ENCODE results near the gene ZNRF2.
"Not testable (repeated sequence)": the region's sequence is repeated elsewhere in the genome, so short reads cannot be mapped to it uniquely, and the experiment has no call there.

The ZNRF2 gene

DNA sequence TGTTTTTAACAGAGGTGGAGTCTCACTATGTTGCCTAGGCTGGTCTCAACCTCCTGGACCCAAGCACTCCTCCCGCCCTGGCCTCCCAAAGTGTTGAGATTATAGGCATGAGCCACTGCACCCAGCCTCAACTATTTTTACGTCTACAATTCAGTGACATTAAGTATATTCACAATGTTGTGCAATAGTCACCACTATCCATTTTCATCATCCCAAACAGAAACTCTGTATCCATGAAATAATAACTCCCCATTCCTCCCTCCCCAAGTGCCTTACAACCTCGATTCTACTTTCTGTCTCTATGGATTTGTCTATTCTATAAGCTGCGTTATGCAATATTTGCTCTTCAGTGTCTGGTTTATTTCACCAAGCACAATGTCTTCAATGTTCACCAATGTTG lies 20.3 kb upstream of the ZNRF2 start:
- no peak overlapping the region for H3K4me2 ChIP-seq (ENCODE audit: low read length)

DNA sequence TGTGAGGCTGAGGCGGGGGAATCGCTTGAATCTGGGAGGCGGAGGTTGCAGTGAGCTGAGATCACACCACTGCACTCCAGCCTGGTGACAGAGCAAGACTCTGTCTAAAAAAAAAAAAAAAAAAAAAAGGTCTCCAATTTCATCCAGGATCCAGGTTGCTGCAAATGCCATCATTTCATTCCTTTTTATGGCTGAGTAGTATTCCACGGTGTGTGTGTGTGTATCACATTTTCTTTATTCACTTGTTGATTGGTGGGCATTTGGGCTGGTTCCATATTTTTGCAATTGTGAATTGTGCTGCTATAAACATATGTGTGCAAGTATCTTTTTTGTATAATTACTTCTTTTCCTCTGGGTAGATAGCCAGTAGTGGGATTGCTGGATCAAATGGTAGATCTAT lies 19.2 kb upstream of the ZNRF2 start:
- peaks cover 31% of the 10 kb centered on the region for H3K27me3 ChIP-seq (ENCODE audit: control insufficient read depth, insufficient read depth, low read length)
- not testable (repeated sequence) for H3K9me3 ChIP-seq (replicated peaks; ENCODE audit: low read length); H3K4me1 ChIP-seq (ENCODE audit: control insufficient read depth, insufficient read depth, low read length); H3K9ac ChIP-seq (ENCODE audit: low read depth, low read length); H3K4me3 ChIP-seq (ENCODE audit: low read length); H3K4me2 ChIP-seq (ENCODE audit: low read length); H3K36me3 ChIP-seq (ENCODE audit: insufficient read depth, low read length)

More for the DNA sequence above, 20.3 kb upstream of the ZNRF2 start:
- H3K4me3 ChIP-seq (ENCODE audit: low read length) = no peak overlapping the region
- no peaks in the 10 kb centered on the region for H3K36me3 ChIP-seq (ENCODE audit: insufficient read depth, low read length)
- H3K4me1 ChIP-seq (ENCODE audit: control insufficient read depth, insufficient read depth, low read length) = no peaks in the 10 kb centered on the region
- peaks cover 20% of the 10 kb centered on the region for H3K27me3 ChIP-seq (ENCODE audit: control insufficient read depth, insufficient read depth, low read length)
- no peaks in the 10 kb centered on the region for H3K9me3 ChIP-seq (replicated peaks; ENCODE audit: low read length)
- H3K9ac ChIP-seq (ENCODE audit: low read depth, low read length) = no peak overlapping the region

DNA sequence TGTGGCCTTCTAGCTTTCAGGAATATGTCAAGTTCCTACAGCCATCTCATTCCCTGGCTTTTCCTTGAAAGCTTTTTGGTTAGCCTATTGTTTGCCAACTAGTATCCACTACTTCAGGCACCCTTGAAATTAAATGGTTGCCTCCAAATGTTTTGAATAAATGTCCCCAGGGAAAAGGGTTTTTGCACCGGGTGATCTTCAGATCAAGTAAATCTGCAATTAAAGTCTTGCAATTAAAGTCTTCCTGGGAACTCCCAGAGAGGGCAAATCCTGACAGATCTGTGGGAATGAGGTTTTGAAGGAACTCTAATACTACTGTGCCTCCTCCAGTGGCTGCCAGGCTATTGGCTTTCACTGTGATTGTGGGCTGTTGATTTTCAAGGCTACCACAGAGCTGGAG lies 17.7 kb upstream of the ZNRF2 start:
- Histone ChIP-seq H3K27me3 (ENCODE audit: control insufficient read depth, insufficient read depth, low read length) (peaks cover 36% of the 10 kb centered on the region), H3K9ac (ENCODE audit: low read depth, low read length) (no peak overlapping the region), H3K36me3 (ENCODE audit: insufficient read depth, low read length) (no peaks in the 10 kb centered on the region), H3K9me3 (replicated peaks; ENCODE audit: low read length) (no peaks in the 10 kb centered on the region), H3K4me3 (ENCODE audit: low read length) (no peak overlapping the region), H3K4me2 (ENCODE audit: low read length) (no peak overlapping the region), H3K4me1 (ENCODE audit: control insufficient read depth, insufficient read depth, low read length) (no peaks in the 10 kb centered on the region)

DNA sequence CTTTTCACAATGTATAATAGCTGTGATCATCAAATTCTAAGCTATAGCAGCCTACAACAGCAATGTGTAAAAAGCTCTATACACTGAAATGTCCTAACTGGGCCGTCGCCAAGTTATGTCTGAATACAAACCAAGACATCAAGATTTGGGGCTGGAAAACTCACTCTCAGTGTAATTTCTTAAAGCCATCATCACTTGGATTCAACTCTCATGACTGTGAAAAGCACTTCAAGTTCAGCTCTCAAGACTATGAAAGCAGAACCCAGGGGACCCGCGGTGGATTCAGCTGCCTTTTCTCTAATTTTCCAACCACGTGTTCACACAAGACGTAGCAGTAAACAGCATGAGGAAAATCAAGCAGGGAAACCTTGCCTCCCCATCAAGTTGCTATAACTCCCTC lies 15.8 kb upstream of the ZNRF2 start:
- Histone ChIP-seq H3K4me1 (ENCODE audit: control insufficient read depth, insufficient read depth, low read length) (no peaks in the 10 kb centered on the region), H3K27me3 (ENCODE audit: control insufficient read depth, insufficient read depth, low read length) (peaks cover 29% of the 10 kb centered on the region), H3K36me3 (ENCODE audit: insufficient read depth, low read length) (no peaks in the 10 kb centered on the region), H3K9ac (ENCODE audit: low read depth, low read length) (no peak overlapping the region), H3K4me2 (ENCODE audit: low read length) (no peak overlapping the region), H3K9me3 (replicated peaks; ENCODE audit: low read length) (no peaks in the 10 kb centered on the region), H3K4me3 (ENCODE audit: low read length) (no peak overlapping the region)

DNA sequence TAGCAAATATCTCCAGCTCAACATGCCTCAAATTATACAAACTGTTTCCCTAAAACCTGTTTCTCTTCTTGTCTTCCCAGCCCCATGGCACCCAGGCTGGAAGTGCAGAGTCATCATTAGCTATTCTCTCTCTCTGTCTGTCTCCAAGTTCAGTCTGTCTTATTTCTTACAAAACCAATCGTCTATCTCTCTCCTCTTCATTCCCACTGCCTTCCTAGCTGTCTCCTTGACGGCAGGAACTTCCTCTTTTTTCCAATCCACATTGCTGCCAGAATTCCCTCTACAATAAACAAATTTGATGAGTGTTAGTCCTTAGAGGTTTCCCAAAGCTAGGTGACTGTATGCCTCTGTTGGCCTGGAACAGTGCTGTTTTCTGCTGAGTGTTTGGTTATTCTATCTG lies 14.9 kb upstream of the ZNRF2 start:
- Histone ChIP-seq H3K4me1 (ENCODE audit: control insufficient read depth, insufficient read depth, low read length) (no peaks in the 10 kb centered on the region), H3K9ac (ENCODE audit: low read depth, low read length) (no peak overlapping the region), H3K36me3 (ENCODE audit: insufficient read depth, low read length) (no peaks in the 10 kb centered on the region), H3K27me3 (ENCODE audit: control insufficient read depth, insufficient read depth, low read length) (peaks cover 29% of the 10 kb centered on the region), H3K4me2 (ENCODE audit: low read length) (no peak overlapping the region), H3K9me3 (replicated peaks; ENCODE audit: low read length) (no peaks in the 10 kb centered on the region), H3K4me3 (ENCODE audit: low read length) (no peak overlapping the region)

DNA sequence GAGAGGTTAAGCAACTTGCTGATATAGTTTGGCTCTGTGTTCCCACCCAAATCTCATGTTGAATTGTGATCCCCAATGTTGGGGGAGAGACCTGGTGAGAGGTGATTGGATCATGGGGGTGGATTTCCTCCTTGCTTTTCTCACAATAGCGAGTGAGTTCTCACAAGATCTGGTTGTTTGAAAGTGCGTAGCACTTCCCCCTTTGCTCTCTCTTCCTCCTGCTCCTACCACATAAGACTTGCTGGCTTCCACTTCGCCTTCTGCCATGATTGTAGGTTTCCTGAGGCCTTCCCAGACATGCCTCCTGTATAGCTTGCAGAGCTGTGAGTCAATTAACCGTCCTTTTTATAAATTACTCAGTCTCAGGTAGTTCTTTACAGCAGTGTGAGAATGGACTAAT lies 13.5 kb upstream of the ZNRF2 start:
- Histone ChIP-seq H3K36me3 (ENCODE audit: insufficient read depth, low read length) (no peaks in the 10 kb centered on the region), H3K4me3 (ENCODE audit: low read length) (no peak overlapping the region), H3K27me3 (ENCODE audit: control insufficient read depth, insufficient read depth, low read length) (peaks cover 28% of the 10 kb centered on the region), H3K4me2 (ENCODE audit: low read length) (no peak overlapping the region), H3K9me3 (replicated peaks; ENCODE audit: low read length) (no peaks in the 10 kb centered on the region), H3K9ac (ENCODE audit: low read depth, low read length) (no peak overlapping the region), H3K4me1 (ENCODE audit: control insufficient read depth, insufficient read depth, low read length) (no peaks in the 10 kb centered on the region)

DNA sequence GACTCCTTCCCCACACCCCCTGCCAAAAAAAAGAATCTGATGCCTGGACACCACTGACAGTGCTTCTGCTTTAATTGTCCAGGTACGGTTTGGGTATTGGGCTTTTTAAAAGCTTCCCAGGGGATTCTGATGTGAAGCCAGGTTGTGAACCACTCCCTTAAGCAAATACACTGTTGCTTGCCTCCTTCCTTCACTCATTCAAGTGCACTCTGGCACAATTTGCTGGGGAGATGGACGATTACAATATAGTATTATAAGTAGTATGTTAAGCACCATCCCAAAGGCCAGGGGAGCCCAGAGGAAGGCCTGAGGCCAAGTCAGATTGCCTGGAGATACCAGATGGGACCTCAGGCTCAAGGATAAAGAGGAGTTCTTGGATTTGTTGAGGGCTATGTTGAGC lies 12.3 kb upstream of the ZNRF2 start:
- no peak overlapping the region for H3K4me3 ChIP-seq (ENCODE audit: low read length)
- H3K4me2 ChIP-seq (ENCODE audit: low read length) = no peak overlapping the region
- peaks cover 22% of the 10 kb centered on the region for H3K27me3 ChIP-seq (ENCODE audit: control insufficient read depth, insufficient read depth, low read length)
- no peaks in the 10 kb centered on the region for H3K9me3 ChIP-seq (replicated peaks; ENCODE audit: low read length)
- no peak overlapping the region for H3K9ac ChIP-seq (ENCODE audit: low read depth, low read length)
- no peaks in the 10 kb centered on the region for H3K36me3 ChIP-seq (ENCODE audit: insufficient read depth, low read length)
- H3K4me1 ChIP-seq (ENCODE audit: control insufficient read depth, insufficient read depth, low read length) = no peaks in the 10 kb centered on the region

DNA sequence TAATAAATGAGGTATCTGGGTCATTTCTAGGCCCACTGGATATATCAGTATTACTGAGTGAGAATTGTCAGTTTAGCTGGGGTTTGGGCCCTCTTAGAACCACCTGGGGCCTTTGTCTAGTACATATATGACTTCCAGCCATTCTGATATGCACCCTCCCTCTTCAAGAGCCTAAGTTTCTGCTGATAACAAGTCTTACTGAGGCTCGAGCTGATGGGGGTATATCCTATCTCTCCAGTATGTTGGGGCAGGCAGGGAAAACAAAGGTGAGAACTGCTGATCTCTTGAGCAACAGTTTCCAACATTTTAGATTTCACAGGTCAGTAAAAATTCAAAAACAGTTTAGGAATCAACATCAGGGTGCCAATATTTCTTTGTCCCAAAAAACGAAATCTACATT lies 10.8 kb upstream of the ZNRF2 start:
- Histone ChIP-seq H3K9me3 (replicated peaks; ENCODE audit: low read length) (no peaks in the 10 kb centered on the region), H3K4me2 (ENCODE audit: low read length) (no peak overlapping the region), H3K36me3 (ENCODE audit: insufficient read depth, low read length) (no peaks in the 10 kb centered on the region), H3K9ac (ENCODE audit: low read depth, low read length) (no peak overlapping the region), H3K4me1 (ENCODE audit: control insufficient read depth, insufficient read depth, low read length) (no peaks in the 10 kb centered on the region), H3K27me3 (ENCODE audit: control insufficient read depth, insufficient read depth, low read length) (peaks cover 16% of the 10 kb centered on the region), H3K4me3 (ENCODE audit: low read length) (no peak overlapping the region)

DNA sequence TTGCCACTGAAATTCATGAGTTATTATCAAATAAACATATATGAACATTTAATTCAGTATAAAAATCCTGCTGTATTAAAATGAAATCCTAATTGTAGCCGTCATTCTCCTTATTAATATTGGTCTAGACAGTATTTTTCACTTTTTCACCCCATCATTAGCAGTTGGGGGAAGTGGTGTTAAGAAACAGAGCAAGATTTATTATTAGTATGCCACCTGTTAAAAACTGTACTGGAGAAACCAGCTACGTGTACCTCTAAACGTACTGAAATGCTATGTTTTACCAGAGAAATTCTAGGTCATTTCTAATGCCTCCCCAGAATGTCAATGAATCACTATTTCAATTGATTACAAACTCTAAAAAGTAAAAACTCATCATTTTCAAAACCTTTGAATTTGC lies 9.8 kb upstream of the ZNRF2 start:
- Histone ChIP-seq H3K4me2 (ENCODE audit: low read length) (no peak overlapping the region), H3K27me3 (ENCODE audit: control insufficient read depth, insufficient read depth, low read length) (peaks cover 11% of the 10 kb centered on the region), H3K4me1 (ENCODE audit: control insufficient read depth, insufficient read depth, low read length) (no peaks in the 10 kb centered on the region), H3K36me3 (ENCODE audit: insufficient read depth, low read length) (no peaks in the 10 kb centered on the region), H3K4me3 (ENCODE audit: low read length) (no peak overlapping the region), H3K9me3 (replicated peaks; ENCODE audit: low read length) (no peaks in the 10 kb centered on the region), H3K9ac (ENCODE audit: low read depth, low read length) (no peak overlapping the region)

DNA sequence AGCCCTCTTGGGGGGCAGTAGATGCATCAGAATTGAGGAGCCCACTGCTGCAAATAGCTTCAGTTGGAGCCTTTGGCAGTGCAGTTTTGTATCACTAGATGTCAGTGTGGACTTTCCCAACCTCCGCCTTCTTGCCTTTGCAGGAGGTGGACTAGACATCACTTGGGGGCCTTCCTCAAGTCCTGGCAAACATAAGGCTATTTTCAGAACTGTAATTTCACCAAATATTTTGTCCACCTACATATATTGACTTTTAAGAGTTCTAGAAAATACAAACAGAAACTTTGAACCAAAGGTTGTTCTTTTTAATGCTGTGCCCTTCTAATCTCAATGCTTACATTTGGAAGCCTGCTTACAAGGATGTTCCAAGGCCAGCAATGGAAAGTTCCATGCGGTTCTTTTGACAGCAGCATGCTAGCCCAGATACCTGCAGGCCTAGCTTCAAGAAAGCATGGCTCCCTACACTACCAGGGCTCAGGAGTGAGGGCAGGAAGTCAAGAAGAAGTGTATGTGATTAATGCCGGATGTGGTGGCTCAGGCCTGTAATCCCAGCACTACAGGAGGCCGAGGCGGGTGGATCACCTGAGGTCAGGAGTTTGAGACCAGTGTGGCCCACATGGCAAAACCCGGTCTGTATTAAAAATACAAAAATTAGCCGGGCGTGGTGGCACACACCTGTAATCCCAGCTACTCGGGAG lies 8.0 kb upstream of the ZNRF2 start:
- Histone ChIP-seq H3K4me3 (ENCODE audit: low read length) (no peak overlapping the region), H3K9ac (ENCODE audit: low read depth, low read length) (no peak overlapping the region), H3K36me3 (ENCODE audit: insufficient read depth, low read length) (no peaks in the 10 kb centered on the region), H3K27me3 (ENCODE audit: control insufficient read depth, insufficient read depth, low read length) (no peaks in the 10 kb centered on the region), H3K9me3 (replicated peaks; ENCODE audit: low read length) (no peaks in the 10 kb centered on the region), H3K4me2 (ENCODE audit: low read length) (no peak overlapping the region), H3K4me1 (ENCODE audit: control insufficient read depth, insufficient read depth, low read length) (no peaks in the 10 kb centered on the region)

DNA sequence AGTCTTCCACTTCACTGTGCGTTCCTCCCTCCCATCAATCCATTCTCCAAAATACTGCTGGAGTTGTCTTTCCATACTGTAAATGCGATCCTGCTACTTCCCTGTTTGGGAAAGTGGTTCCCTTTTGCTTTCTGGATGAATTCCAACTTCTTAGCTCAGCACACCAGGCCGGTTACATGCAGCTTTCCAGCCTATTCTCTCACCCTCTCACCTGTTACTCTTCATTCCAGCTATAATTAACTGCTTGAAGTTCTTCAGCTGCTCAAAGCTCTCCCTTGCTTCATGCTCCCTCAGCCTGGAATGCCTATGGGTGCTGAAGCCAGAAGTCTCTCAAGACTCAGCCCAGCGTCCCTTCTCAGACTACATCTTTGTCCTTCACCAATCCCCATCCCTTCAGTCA lies 6.0 kb upstream of the ZNRF2 start:
- H3K9ac ChIP-seq (ENCODE audit: low read depth, low read length) = no peak overlapping the region
- no peaks in the 10 kb centered on the region for H3K4me1 ChIP-seq (ENCODE audit: control insufficient read depth, insufficient read depth, low read length)
- no peaks in the 10 kb centered on the region for H3K36me3 ChIP-seq (ENCODE audit: insufficient read depth, low read length)
- H3K9me3 ChIP-seq (replicated peaks; ENCODE audit: low read length) = no peaks in the 10 kb centered on the region
- no peaks in the 10 kb centered on the region for H3K27me3 ChIP-seq (ENCODE audit: control insufficient read depth, insufficient read depth, low read length)
- H3K4me2 ChIP-seq (ENCODE audit: low read length) = no peak overlapping the region
- no peak overlapping the region for H3K4me3 ChIP-seq (ENCODE audit: low read length)

DNA sequence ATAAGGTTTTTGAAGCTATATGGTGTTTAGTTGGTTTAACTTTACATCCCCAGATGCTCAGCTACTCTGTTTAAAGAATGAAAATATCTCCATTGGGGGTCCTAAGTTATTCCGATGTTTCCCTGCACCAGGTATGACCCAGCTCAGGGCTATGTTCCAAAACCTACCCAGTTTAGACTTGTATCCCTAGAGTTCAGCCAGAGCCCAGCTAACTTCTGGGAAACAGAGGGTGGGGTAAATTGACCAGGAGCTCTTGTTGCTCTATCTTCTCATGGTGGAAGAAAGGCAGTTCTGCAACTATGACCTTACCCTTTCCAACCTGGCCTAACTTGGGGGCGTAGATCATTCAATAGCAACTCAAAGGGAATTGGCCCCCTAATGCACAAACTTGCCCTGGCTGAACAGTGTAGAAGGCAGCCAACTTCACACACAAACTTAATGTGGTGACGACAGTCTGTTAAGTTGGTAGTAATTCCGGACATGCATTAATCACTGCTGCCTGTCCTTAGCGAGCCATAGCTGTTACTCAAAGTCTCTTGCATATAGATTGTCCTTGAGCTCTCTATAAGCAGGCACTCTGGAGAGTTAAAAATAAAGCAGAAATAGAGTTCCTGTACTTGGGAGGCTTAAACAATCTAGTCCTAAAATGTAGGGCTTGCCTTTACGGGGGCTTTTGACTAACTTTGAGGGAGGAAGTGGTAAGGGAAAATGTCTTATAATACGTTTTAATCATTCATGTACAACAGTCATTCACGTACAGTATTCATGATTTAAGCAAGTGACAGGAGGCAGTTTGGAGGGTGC lies 5.3 kb upstream of the ZNRF2 start:
- Histone ChIP-seq H3K4me2 (ENCODE audit: low read length) (no peak overlapping the region), H3K9ac (ENCODE audit: low read depth, low read length) (no peak overlapping the region), H3K4me1 (ENCODE audit: control insufficient read depth, insufficient read depth, low read length) (peaks cover 3% of the 10 kb centered on the region), H3K27me3 (ENCODE audit: control insufficient read depth, insufficient read depth, low read length) (no peaks in the 10 kb centered on the region), H3K4me3 (ENCODE audit: low read length) (no peak overlapping the region), H3K36me3 (ENCODE audit: insufficient read depth, low read length) (no peaks in the 10 kb centered on the region), H3K9me3 (replicated peaks; ENCODE audit: low read length) (no peaks in the 10 kb centered on the region)
